ENCODE measurements around the gene ABHD3. TPM values are rescaled to one million over a fixed set of nuclear protein-coding genes. Genes with fewer than 3 reads are reported as not detected.

Gene ABHD3
- polyA plus RNA-seq, 1 donor (not counting 4 experiments of a cell fraction or from before 2014, with no cell fraction given): 31.6 TPM

DNA sequence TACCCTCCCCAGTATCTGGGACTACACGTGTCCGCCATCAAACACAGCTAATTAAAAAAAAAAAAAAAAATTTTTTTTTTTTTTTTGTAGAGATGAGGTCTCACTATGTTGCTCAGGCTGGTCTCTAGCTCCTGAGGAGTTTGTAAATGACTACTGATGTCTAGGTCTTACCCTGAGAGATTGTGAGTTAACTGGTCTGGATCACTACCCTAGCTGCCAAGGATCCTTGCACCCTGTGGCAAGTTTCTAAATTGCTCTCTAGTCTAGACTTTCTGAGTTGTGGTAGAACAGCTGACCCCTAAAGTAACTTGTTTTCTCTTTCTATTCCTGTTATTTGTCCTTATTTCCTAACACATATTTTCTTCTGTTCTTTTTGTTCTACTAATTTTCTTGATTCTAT, 44.5 kb downstream of the ABHD3 start:
- dilution Hi-C loops (cut with MboI; ENCODE audit: extremely low pct_ligation_motif_present, low sequenced_read_pairs): no loop called here
- no peaks in the 10 kb centered on the region for H3K9me3 ChIP-seq (ENCODE audit: control insufficient read depth, low read depth, low read length)
- FAIRE-seq: no peak

DNA sequence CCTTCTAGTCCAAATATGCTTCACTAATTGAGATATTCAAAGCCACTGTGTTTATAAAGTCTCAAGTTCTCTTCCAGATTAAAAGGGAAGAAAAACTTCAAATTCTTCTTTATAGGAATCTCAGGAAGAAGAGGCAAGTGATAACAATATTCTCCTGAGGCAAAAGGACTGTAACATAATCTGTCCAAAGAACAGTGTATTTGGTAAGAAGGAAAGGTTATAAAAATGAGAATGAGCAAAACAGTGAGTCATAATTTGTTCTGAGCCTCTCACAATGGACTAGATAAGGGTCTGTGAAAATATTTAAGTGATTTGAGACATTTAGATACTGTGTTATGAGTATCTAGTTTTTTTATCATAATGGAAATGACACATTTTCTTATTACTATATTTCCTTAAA, 48.2 kb downstream of the ABHD3 start:
- no peak for FAIRE-seq

More for the DNA sequence above, 44.5 kb downstream of the ABHD3 start:
- Histone ChIP-seq H4K20me1 (ENCODE audit: control insufficient read depth, extremely low read depth, insufficient read depth, low read length) (no peaks in the 10 kb centered on the region), H2AFZ (ENCODE audit: control insufficient read depth, low read length) (no peak overlapping the region), H3K9me1 (ENCODE audit: control insufficient read depth, extremely low read depth, insufficient read depth, low read length) (no peaks in the 10 kb centered on the region), H3K79me2 (ENCODE audit: control insufficient read depth, insufficient read depth, low read length) (no peaks in the 10 kb centered on the region), H3K4me3 (ENCODE audit: control insufficient read depth in 2 of 3, extremely low read depth in 1 of 3, insufficient read depth in 2 of 3, low read depth in 1 of 3, low read length in 3 of 3) (no peak overlapping the region), H3K36me3 (ENCODE audit: control insufficient read depth in 2 of 2, extremely low read depth in 1 of 2, insufficient read depth in 2 of 2, low read length in 2 of 2) (peaks cover 0 to 3% of the 10 kb centered on the region in 2 experiments), H3K4me1 (ENCODE audit: control insufficient read depth, extremely low read depth, insufficient read depth, low read length) (no peaks in the 10 kb centered on the region), H3K4me2 (ENCODE audit: control insufficient read depth, extremely low read depth, insufficient read depth, low read depth, low read length) (no peak overlapping the region), H3K27me3 (ENCODE audit: control insufficient read depth, extremely low read depth, insufficient read depth, low read length) (no peaks in the 10 kb centered on the region), H3K9ac (ENCODE audit: control insufficient read depth, extremely low read depth, insufficient read depth, low read length) (no peak overlapping the region), H3K27ac (ENCODE audit: control insufficient read depth, insufficient read depth, low read length) (no peak overlapping the region)
- no peak for DNase-seq (ENCODE audit: low read depth, low spot score)
- TF ChIP-seq, protein P1, sequence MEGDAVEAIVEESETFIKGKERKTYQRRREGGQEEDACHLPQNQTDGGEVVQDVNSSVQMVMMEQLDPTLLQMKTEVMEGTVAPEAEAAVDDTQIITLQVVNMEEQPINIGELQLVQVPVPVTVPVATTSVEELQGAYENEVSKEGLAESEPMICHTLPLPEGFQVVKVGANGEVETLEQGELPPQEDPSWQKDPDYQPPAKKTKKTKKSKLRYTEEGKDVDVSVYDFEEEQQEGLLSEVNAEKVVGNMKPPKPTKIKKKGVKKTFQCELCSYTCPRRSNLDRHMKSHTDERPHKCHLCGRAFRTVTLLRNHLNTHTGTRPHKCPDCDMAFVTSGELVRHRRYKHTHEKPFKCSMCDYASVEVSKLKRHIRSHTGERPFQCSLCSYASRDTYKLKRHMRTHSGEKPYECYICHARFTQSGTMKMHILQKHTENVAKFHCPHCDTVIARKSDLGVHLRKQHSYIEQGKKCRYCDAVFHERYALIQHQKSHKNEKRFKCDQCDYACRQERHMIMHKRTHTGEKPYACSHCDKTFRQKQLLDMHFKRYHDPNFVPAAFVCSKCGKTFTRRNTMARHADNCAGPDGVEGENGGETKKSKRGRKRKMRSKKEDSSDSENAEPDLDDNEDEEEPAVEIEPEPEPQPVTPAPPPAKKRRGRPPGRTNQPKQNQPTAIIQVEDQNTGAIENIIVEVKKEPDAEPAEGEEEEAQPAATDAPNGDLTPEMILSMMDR (optimal IDR thresholded peaks at IDR 0.05 in 1 of 3, IDR thresholded peaks at IDR 0.05 in 1 of 3, conservative IDR thresholded peaks at IDR 0.05 in 1 of 3; ENCODE audit: extremely low read depth in 1 of 3, insufficient read depth in 2 of 3, low read length in 3 of 3): no peak
- no peak for TF ChIP-seq EZH2 (IDR thresholded peaks at IDR 0.05; ENCODE audit: low read length)

More for the DNA sequence above, 48.2 kb downstream of the ABHD3 start:
- H3K9me3 ChIP-seq (ENCODE audit: control insufficient read depth, low read depth, low read length): no peaks in the 10 kb centered on the region
- no peak for DNase-seq (ENCODE audit: low read depth, low spot score)
- no peak for TF ChIP-seq EZH2 (IDR thresholded peaks at IDR 0.05; ENCODE audit: low read length)
- TF ChIP-seq, protein P1 (optimal IDR thresholded peaks at IDR 0.05 in 1 of 3, IDR thresholded peaks at IDR 0.05 in 1 of 3, conservative IDR thresholded peaks at IDR 0.05 in 1 of 3; ENCODE audit: extremely low read depth in 1 of 3, insufficient read depth in 2 of 3, low read length in 3 of 3): no peak
- no peaks in the 10 kb centered on the region for H3K9me1 ChIP-seq (ENCODE audit: control insufficient read depth, extremely low read depth, insufficient read depth, low read length)
- no peaks in the 10 kb centered on the region for H3K79me2 ChIP-seq (ENCODE audit: control insufficient read depth, insufficient read depth, low read length)
- dilution Hi-C loops (cut with MboI; ENCODE audit: extremely low pct_ligation_motif_present, low sequenced_read_pairs): no loop called here
- H3K36me3 ChIP-seq (ENCODE audit: control insufficient read depth in 2 of 2, extremely low read depth in 1 of 2, insufficient read depth in 2 of 2, low read length in 2 of 2): peaks cover 0 to under 1% of the 10 kb centered on the region in 2 experiments
- no peak overlapping the region for H3K27ac ChIP-seq (ENCODE audit: control insufficient read depth, insufficient read depth, low read length)
- no peak overlapping the region for H3K4me2 ChIP-seq (ENCODE audit: control insufficient read depth, extremely low read depth, insufficient read depth, low read depth, low read length)
- no peak overlapping the region for H3K9ac ChIP-seq (ENCODE audit: control insufficient read depth, extremely low read depth, insufficient read depth, low read length)
- H3K27me3 ChIP-seq (ENCODE audit: control insufficient read depth, extremely low read depth, insufficient read depth, low read length): no peaks in the 10 kb centered on the region
- no peaks in the 10 kb centered on the region for H4K20me1 ChIP-seq (ENCODE audit: control insufficient read depth, extremely low read depth, insufficient read depth, low read length)
- H3K4me3 ChIP-seq (ENCODE audit: control insufficient read depth in 2 of 3, extremely low read depth in 1 of 3, insufficient read depth in 2 of 3, low read depth in 1 of 3, low read length in 3 of 3): no peak overlapping the region
- H3K4me1 ChIP-seq (ENCODE audit: control insufficient read depth, extremely low read depth, insufficient read depth, low read length): no peaks in the 10 kb centered on the region
- no peak overlapping the region for H2AFZ ChIP-seq (ENCODE audit: control insufficient read depth, low read length)
